ENCODE data around the gene BMF.

DNA sequence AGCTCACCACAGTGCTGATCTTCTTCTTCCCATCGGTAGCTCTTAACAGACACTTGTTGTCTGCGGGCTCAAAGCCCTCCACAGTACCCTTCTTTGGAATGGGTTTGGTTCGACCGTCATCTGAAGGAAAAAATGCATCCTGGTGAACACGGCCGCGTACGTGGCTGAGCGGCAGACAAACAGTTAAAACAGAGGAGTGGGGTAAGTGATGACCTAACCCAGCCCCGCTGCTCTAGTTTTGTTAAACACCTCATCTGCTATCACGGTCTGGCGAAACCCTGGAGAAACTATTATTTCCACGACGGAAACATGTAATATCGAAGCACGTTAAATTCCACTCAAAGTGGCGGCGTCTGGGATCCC is 70.4 kb downstream of the BMF start:
- TF ChIP-seq POLR2A (IDR thresholded peaks at IDR 0.05) (no peak), CTCF (IDR thresholded peaks at IDR 0.05) (no peak), POLR2AphosphoS5 (IDR thresholded peaks at IDR 0.05) (no peak)

Measured in sigmoid colon (tissue), 4 donors.